Stomach (tissue), 9 donors: ENCODE results near the gene TMEM213. TPM values are rescaled to one million over a fixed set of nuclear protein-coding genes. Genes with fewer than 3 reads are reported as not detected.

Source experiments
- DNase-seq, 2 donors: peaks; one replicate each; pipeline versions ENCODE4 v3.0.0 to v3.0.0-alpha.2; 2013 to 2019
- H3K27ac ChIP-seq, 5 donors: fragments of 200-600 bp in 4 of 5; sonication (generic) in 4 of 5; one replicate each; pipeline ENCODE4 v1.5.1; 2013 to 2019; ENCODE audit warnings: mild to moderate bottlenecking in 1 of 5, moderate library complexity in 1 of 5
- H3K27me3 ChIP-seq, 3 donors: fragments of 200-600 bp; sonication (generic); one replicate each; pipeline ENCODE4 v1.5.1; 2017 to 2019; ENCODE audit warnings: mixed run types in 1 of 3
- H3K36me3 ChIP-seq, 4 donors: fragments of 200-600 bp; sonication (generic); 1 replicate in 3 of 4; 2 replicates in 1 of 4; pipeline ENCODE4 v1.5.1; 2016 to 2019
- H3K4me1 ChIP-seq, 4 donors: fragments of 200-600 bp; sonication (generic); one replicate each; pipeline ENCODE4 v1.5.1; 2016 to 2019
- H3K4me3 ChIP-seq, 4 donors: fragments of 200-600 bp; sonication (generic) in 3 of 4; one replicate each; pipeline ENCODE4 v1.5.1; 2016 to 2019; ENCODE audit warnings: mild to moderate bottlenecking in 1 of 4
- H3K9me3 ChIP-seq, 4 donors: fragments of 200-600 bp; sonication (generic); one replicate each; pipeline ENCODE4 v1.5.1; 2016 to 2019
- CTCF ChIP-seq, 7 experiments: fragments of 450-650 bp in 4 of 7; fragments of 200-600 bp in 3 of 7; sonication (generic) in 3 of 7; IDR thresholded peaks; one replicate each; pipeline ENCODE4 v1.5.1; 2016 to 2019; ENCODE audit warnings: antibody characterized with exemption in 7 of 7, control low read depth in 2 of 7, mild to moderate bottlenecking in 1 of 7
- EP300 ChIP-seq: sonication (generic); formaldehyde crosslinking; IDR thresholded peaks from one replicate; pipeline ENCODE4 v1.6.1; 2017; ENCODE audit warnings: antibody characterized with exemption
- POLR2A ChIP-seq, 4 donors: fragments of 450-650 bp; IDR thresholded peaks; one replicate each; pipeline ENCODE4 v1.6.1; 2016; ENCODE audit warnings: antibody characterized with exemption in 4 of 4, control low read depth in 2 of 4, mild to moderate bottlenecking in 1 of 4, moderate library complexity in 1 of 4
- POLR2AphosphoS5 ChIP-seq, 3 donors: sonication (generic); formaldehyde crosslinking; IDR thresholded peaks; one replicate each; pipeline ENCODE4 v1.6.1; 2016; ENCODE audit warnings: antibody characterized with exemption in 3 of 3
- WGBS, 5 donors: extraction: QIAGEN DNeasy Blood & Tissue Kit in 3 of 5; methylation state at CpG; one replicate each; pipeline versions ENCODE4 v1.1.5 to v1.1.7; 2013 to 2018; 5-methylcytosine and 5-hydroxymethylcytosine counted together
- intact Hi-C: fragments of 100-400 bp; cut with DNase I; formaldehyde crosslinking; loops from one replicate; pipeline ENCODE4 v1.15.1; 2023; ENCODE audit warnings: low total_unique reads
- polyA plus RNA-seq, 3 donors: library from polyadenylated mRNA; stranded (reverse); fragments of 200-250 nt; gene quantifications; one replicate each; pipeline ENCODE4 v1.2.3, GENCODE V29; 2013
- total RNA-seq, 5 donors: library from RNA; depleted of rRNA; stranded (reverse); fragments of >200 nt; gene quantifications; one replicate each; pipeline versions ENCODE4 v1.1.0 to v1.2.3, GENCODE V29; 2014 to 2016
- donor health status: healthy with polysubstance abuse.
- donor health status: Bipolar disorder and iron deficiency.
- donor health status: healthy.

The TMEM213 gene
- total and polyA plus RNA-seq, 8 donors, result 0.08 TPM; not detected in 7

DNA sequence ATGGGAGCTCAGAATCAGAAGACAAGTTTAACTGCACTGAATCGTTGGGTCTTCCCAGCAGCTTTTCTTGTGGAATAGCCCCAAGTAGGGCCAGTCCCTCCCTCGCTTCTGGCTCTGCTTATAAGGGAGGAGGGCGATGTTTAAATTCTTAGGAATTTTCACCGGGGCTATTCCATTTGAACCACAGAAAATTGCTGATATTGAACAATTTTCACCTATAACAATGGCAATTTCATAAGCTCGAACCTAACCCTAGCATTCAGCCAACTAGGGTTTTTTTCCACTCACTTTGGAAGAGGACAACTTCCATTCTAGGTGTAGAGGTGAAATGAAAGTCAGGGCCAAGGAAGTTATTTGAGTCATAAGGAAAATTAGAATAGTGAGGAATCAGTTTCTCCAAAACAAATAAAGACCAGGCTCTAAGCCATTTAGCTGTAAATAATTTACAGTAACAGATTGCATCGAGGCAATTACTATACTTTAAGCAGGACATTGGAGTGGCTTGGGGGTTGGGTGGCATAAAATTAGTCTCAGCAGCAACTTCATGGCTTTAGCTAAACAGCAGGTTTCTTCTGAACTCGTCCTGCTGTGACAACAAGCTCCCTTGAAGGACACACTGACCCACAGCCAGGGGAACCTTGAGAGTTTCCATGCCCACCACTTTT lies 1.7 kb downstream of the TMEM213 start:
- H3K36me3 ChIP-seq, result no peaks in the 10 kb centered on the region
- intact Hi-C loops, result no loop called here
- TF ChIP-seq POLR2A (IDR thresholded peaks at IDR 0.05) (no peak), EP300 (no peak), CTCF (IDR thresholded peaks at IDR 0.05) (no peak), POLR2AphosphoS5 (IDR thresholded peaks at IDR 0.05) (no peak)
- H3K4me1 ChIP-seq, result no peaks in the 10 kb centered on the region
- 55 to 63% (median 61%) methylated on average over 7 of the region's 7 CpGs for WGBS, 5 donors
- H3K9me3 ChIP-seq, result no peaks in the 10 kb centered on the region
- H3K27ac ChIP-seq, result no peak overlapping the region
- peak in 1 of 2 donors; percentile 10 for DNase-seq
- H3K4me3 ChIP-seq, result no peak overlapping the region
- peaks cover 0 to 15% (median 0%) of the 10 kb centered on the region in 3 donors for H3K27me3 ChIP-seq

DNA sequence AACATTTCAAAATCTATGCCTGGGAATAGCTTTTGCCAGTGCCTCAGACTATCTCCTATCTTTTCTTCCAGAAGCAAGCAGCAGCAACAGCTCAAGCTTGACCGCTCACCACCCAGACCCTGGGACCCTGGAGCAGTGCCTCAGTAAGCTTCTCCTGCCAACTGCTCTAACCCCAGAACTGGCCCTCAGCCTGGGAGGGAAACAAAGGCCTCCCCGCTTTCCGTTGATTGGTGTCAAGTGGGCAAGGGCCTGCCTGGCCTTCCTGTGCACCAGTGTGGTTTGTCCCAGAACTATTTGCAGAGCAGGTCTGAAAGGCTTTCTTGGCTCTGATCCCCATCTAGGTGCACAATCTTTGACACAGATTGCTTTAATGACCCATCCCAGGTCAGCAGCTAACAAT lies 3.5 kb downstream of the TMEM213 start:
- Histone ChIP-seq H3K36me3 (no peaks in the 10 kb centered on the region), H3K27ac (no peak overlapping the region), H3K4me3 (no peak overlapping the region), H3K27me3 (peaks cover 0 to 15% (median 0%) of the 10 kb centered on the region in 3 donors), H3K9me3 (no peaks in the 10 kb centered on the region), H3K4me1 (no peaks in the 10 kb centered on the region)
- WGBS, 5 donors, result 36 to 95% (median 64%) methylated on average over 3 of the region's 3 CpGs
- TF ChIP-seq EP300 (no peak), POLR2AphosphoS5 (IDR thresholded peaks at IDR 0.05) (no peak), CTCF (IDR thresholded peaks at IDR 0.05) (no peak), POLR2A (IDR thresholded peaks at IDR 0.05) (no peak)
- intact Hi-C loops, result no loop called here
- DNase-seq, result peak in 1 of 2 donors; percentile 26

- H3K27me3 ChIP-seq, result peaks cover 0 to 10% (median 0%) of the 10 kb centered on the region in 3 donors
- no peak overlapping the region for H3K4me3 ChIP-seq
- TF ChIP-seq POLR2AphosphoS5 (IDR thresholded peaks at IDR 0.05) (no peak), EP300 (no peak), POLR2A (IDR thresholded peaks at IDR 0.05) (no peak), CTCF (IDR thresholded peaks at IDR 0.05) (no peak)
- intact Hi-C loops, result no loop called here
- 94 to 98% (median 96%) methylated on average over 11 to 18 of the region's 18 CpGs for WGBS, 5 donors
- H3K36me3 ChIP-seq, result no peaks in the 10 kb centered on the region
- H3K27ac ChIP-seq, result no peak overlapping the region
- no peaks in the 10 kb centered on the region for H3K4me1 ChIP-seq
- no peak for DNase-seq
- peaks cover 0 to 3% (median 0%) of the 10 kb centered on the region in 4 donors for H3K9me3 ChIP-seq
These were observed 4.9 kb downstream of the TMEM213 start for GRCh38 chr7:138802706-138803105.

- Histone ChIP-seq H3K9me3 (peaks cover 0 to 4% (median 0%) of the 10 kb centered on the region in 4 donors), H3K27me3 (no peaks in the 10 kb centered on the region), H3K4me1 (no peaks in the 10 kb centered on the region), H3K27ac (no peak overlapping the region), H3K36me3 (no peaks in the 10 kb centered on the region), H3K4me3 (no peak overlapping the region)
- TF ChIP-seq POLR2AphosphoS5 (IDR thresholded peaks at IDR 0.05) (no peak), POLR2A (IDR thresholded peaks at IDR 0.05) (no peak), CTCF (IDR thresholded peaks at IDR 0.05) (no peak), EP300 (no peak)
- no peak for DNase-seq
- WGBS, 5 donors, result 63 to 90% (median 76%) methylated on average over 1 of the region's 1 CpG
- intact Hi-C loops, result no loop called here
These were observed 6.8 kb downstream of the TMEM213 start for GRCh38 chr7:138804618-138805017.
